ENCODE measurements around the gene ERCC6L2.

The ERCC6L2 gene

GRCh38 chr9:95870906-95871305, 4.6 kb upstream of the ERCC6L2 start:
- Histone ChIP-seq H3K9me3 (ENCODE audit: control insufficient read depth, insufficient read depth, low read length) (no peaks in the 10 kb centered on the region), H3K9ac (ENCODE audit: low read depth, low read length) (no peak overlapping the region), H3K4me1 (ENCODE audit: control insufficient read depth, insufficient read depth, low read length) (peaks cover 4% of the 10 kb centered on the region), H3K4me3 (ENCODE audit: low read depth, low read length) (no peak overlapping the region), H3K27me3 (ENCODE audit: control insufficient read depth, insufficient read depth, low read length) (no peaks in the 10 kb centered on the region), H3K36me3 (ENCODE audit: control insufficient read depth, insufficient read depth, low read length) (no peaks in the 10 kb centered on the region)

GRCh38 chr9:95874303-95874988, 1.0 kb upstream of the ERCC6L2 start:
- Histone ChIP-seq H3K9me3 (ENCODE audit: control insufficient read depth, insufficient read depth, low read length) (no peaks in the 10 kb centered on the region), H3K4me3 (ENCODE audit: low read depth, low read length) (no peak overlapping the region), H3K27me3 (ENCODE audit: control insufficient read depth, insufficient read depth, low read length) (no peaks in the 10 kb centered on the region), H3K9ac (ENCODE audit: low read depth, low read length) (no peak overlapping the region), H3K4me1 (ENCODE audit: control insufficient read depth, insufficient read depth, low read length) (peaks cover 4% of the 10 kb centered on the region), H3K36me3 (ENCODE audit: control insufficient read depth, insufficient read depth, low read length) (no peaks in the 10 kb centered on the region)

GRCh38 chr9:95874989-95875304, 544 bp upstream of the ERCC6L2 start:
- Histone ChIP-seq H3K9ac (ENCODE audit: low read depth, low read length) (no peak overlapping the region), H3K9me3 (ENCODE audit: control insufficient read depth, insufficient read depth, low read length) (no peaks in the 10 kb centered on the region), H3K27me3 (ENCODE audit: control insufficient read depth, insufficient read depth, low read length) (no peaks in the 10 kb centered on the region), H3K4me3 (ENCODE audit: low read depth, low read length) (no peak overlapping the region), H3K4me1 (ENCODE audit: control insufficient read depth, insufficient read depth, low read length) (peaks cover 4% of the 10 kb centered on the region), H3K36me3 (ENCODE audit: control insufficient read depth, insufficient read depth, low read length) (no peaks in the 10 kb centered on the region)

- Histone ChIP-seq H3K9ac (ENCODE audit: low read depth, low read length) (no peak overlapping the region), H3K27me3 (ENCODE audit: control insufficient read depth, insufficient read depth, low read length) (no peaks in the 10 kb centered on the region), H3K4me1 (ENCODE audit: control insufficient read depth, insufficient read depth, low read length) (peaks cover 4% of the 10 kb centered on the region), H3K4me3 (ENCODE audit: low read depth, low read length) (no peak overlapping the region), H3K9me3 (ENCODE audit: control insufficient read depth, insufficient read depth, low read length) (no peaks in the 10 kb centered on the region), H3K36me3 (ENCODE audit: control insufficient read depth, insufficient read depth, low read length) (no peaks in the 10 kb centered on the region)
These were observed 600 bp downstream of the ERCC6L2 start for GRCh38 chr9:95876138-95876444.

GRCh38 chr9:95876595-95876994, 1.1 kb downstream of the ERCC6L2 start:
- Histone ChIP-seq H3K9me3 (ENCODE audit: control insufficient read depth, insufficient read depth, low read length) (no peaks in the 10 kb centered on the region), H3K4me3 (ENCODE audit: low read depth, low read length) (no peak overlapping the region), H3K9ac (ENCODE audit: low read depth, low read length) (no peak overlapping the region), H3K27me3 (ENCODE audit: control insufficient read depth, insufficient read depth, low read length) (no peaks in the 10 kb centered on the region), H3K4me1 (ENCODE audit: control insufficient read depth, insufficient read depth, low read length) (peaks cover 4% of the 10 kb centered on the region), H3K36me3 (ENCODE audit: control insufficient read depth, insufficient read depth, low read length) (no peaks in the 10 kb centered on the region)

- H3K4me1 ChIP-seq (ENCODE audit: control insufficient read depth, insufficient read depth, low read length): peaks cover 4% of the 10 kb centered on the region
- no peak overlapping the region for H3K9ac ChIP-seq (ENCODE audit: low read depth, low read length)
- no peaks in the 10 kb centered on the region for H3K36me3 ChIP-seq (ENCODE audit: control insufficient read depth, insufficient read depth, low read length)
- H3K27me3 ChIP-seq (ENCODE audit: control insufficient read depth, insufficient read depth, low read length): no peaks in the 10 kb centered on the region
- H3K4me3 ChIP-seq (ENCODE audit: low read depth, low read length): no peak overlapping the region
- no peaks in the 10 kb centered on the region for H3K9me3 ChIP-seq (ENCODE audit: control insufficient read depth, insufficient read depth, low read length)
These were observed 2.5 kb downstream of the ERCC6L2 start for GRCh38 chr9:95877984-95878383.

- Histone ChIP-seq H3K36me3 (ENCODE audit: control insufficient read depth, insufficient read depth, low read length) (no peaks in the 10 kb centered on the region), H3K4me1 (ENCODE audit: control insufficient read depth, insufficient read depth, low read length) (no peaks in the 10 kb centered on the region), H3K27me3 (ENCODE audit: control insufficient read depth, insufficient read depth, low read length) (no peaks in the 10 kb centered on the region), H3K9ac (ENCODE audit: low read depth, low read length) (no peak overlapping the region), H3K4me3 (ENCODE audit: low read depth, low read length) (no peak overlapping the region), H3K9me3 (ENCODE audit: control insufficient read depth, insufficient read depth, low read length) (no peaks in the 10 kb centered on the region)
These were observed 4.1 kb downstream of the ERCC6L2 start for GRCh38 chr9:95879591-95879990.

- Histone ChIP-seq H3K4me3 (ENCODE audit: low read depth, low read length) (no peak overlapping the region), H3K36me3 (ENCODE audit: control insufficient read depth, insufficient read depth, low read length) (no peaks in the 10 kb centered on the region), H3K9me3 (ENCODE audit: control insufficient read depth, insufficient read depth, low read length) (no peaks in the 10 kb centered on the region), H3K4me1 (ENCODE audit: control insufficient read depth, insufficient read depth, low read length) (no peaks in the 10 kb centered on the region), H3K9ac (ENCODE audit: low read depth, low read length) (no peak overlapping the region), H3K27me3 (ENCODE audit: control insufficient read depth, insufficient read depth, low read length) (no peaks in the 10 kb centered on the region)
These were observed 4.7 kb downstream of the ERCC6L2 start for GRCh38 chr9:95880021-95880690.

GRCh38 chr9:95887926-95888497, 12.5 kb downstream of the ERCC6L2 start:
- H3K9ac ChIP-seq (ENCODE audit: low read depth, low read length): no peak overlapping the region
- H3K4me3 ChIP-seq (ENCODE audit: low read depth, low read length): no peak overlapping the region
- no peaks in the 10 kb centered on the region for H3K27me3 ChIP-seq (ENCODE audit: control insufficient read depth, insufficient read depth, low read length)
- no peaks in the 10 kb centered on the region for H3K36me3 ChIP-seq (ENCODE audit: control insufficient read depth, insufficient read depth, low read length)
- no peaks in the 10 kb centered on the region for H3K4me1 ChIP-seq (ENCODE audit: control insufficient read depth, insufficient read depth, low read length)
- no peaks in the 10 kb centered on the region for H3K9me3 ChIP-seq (ENCODE audit: control insufficient read depth, insufficient read depth, low read length)

GRCh38 chr9:95890594-95890993, 15.1 kb downstream of the ERCC6L2 start:
- H3K9me3 ChIP-seq (ENCODE audit: control insufficient read depth, insufficient read depth, low read length): no peaks in the 10 kb centered on the region
- H3K4me3 ChIP-seq (ENCODE audit: low read depth, low read length): no peak overlapping the region
- no peak overlapping the region for H3K9ac ChIP-seq (ENCODE audit: low read depth, low read length)
- H3K27me3 ChIP-seq (ENCODE audit: control insufficient read depth, insufficient read depth, low read length): no peaks in the 10 kb centered on the region
- H3K36me3 ChIP-seq (ENCODE audit: control insufficient read depth, insufficient read depth, low read length): no peaks in the 10 kb centered on the region
- H3K4me1 ChIP-seq (ENCODE audit: control insufficient read depth, insufficient read depth, low read length): no peaks in the 10 kb centered on the region

- H3K4me1 ChIP-seq (ENCODE audit: control insufficient read depth, insufficient read depth, low read length): no peaks in the 10 kb centered on the region
- H3K9me3 ChIP-seq (ENCODE audit: control insufficient read depth, insufficient read depth, low read length): no peaks in the 10 kb centered on the region
- no peak overlapping the region for H3K4me3 ChIP-seq (ENCODE audit: low read depth, low read length)
- H3K9ac ChIP-seq (ENCODE audit: low read depth, low read length): no peak overlapping the region
- H3K36me3 ChIP-seq (ENCODE audit: control insufficient read depth, insufficient read depth, low read length): no peaks in the 10 kb centered on the region
- no peaks in the 10 kb centered on the region for H3K27me3 ChIP-seq (ENCODE audit: control insufficient read depth, insufficient read depth, low read length)
These were observed 15.7 kb downstream of the ERCC6L2 start for GRCh38 chr9:95891067-95891671.

GRCh38 chr9:95892690-95893089, 17.2 kb downstream of the ERCC6L2 start:
- no peaks in the 10 kb centered on the region for H3K36me3 ChIP-seq (ENCODE audit: control insufficient read depth, insufficient read depth, low read length)
- no peak overlapping the region for H3K4me3 ChIP-seq (ENCODE audit: low read depth, low read length)
- H3K9me3 ChIP-seq (ENCODE audit: control insufficient read depth, insufficient read depth, low read length): no peaks in the 10 kb centered on the region

More at GRCh38 chr9:95892690-95893089, 17.2 kb downstream of the ERCC6L2 start:
- Histone ChIP-seq H3K9ac (ENCODE audit: low read depth, low read length) (no peak overlapping the region), H3K4me1 (ENCODE audit: control insufficient read depth, insufficient read depth, low read length) (no peaks in the 10 kb centered on the region), H3K27me3 (ENCODE audit: control insufficient read depth, insufficient read depth, low read length) (no peaks in the 10 kb centered on the region)
